T-helper 17 cell (primary cell): Measurements from ENCODE around the gene RALGAPA2. TPM values are rescaled to one million over a fixed set of nuclear protein-coding genes. Genes with fewer than 3 reads are reported as not detected.
A peak's percentile ranks its signal among the peaks of the same experiment; 100 is the strongest.

Experiments used
- ATAC-seq: fragments of 150-1000 bp; cut with Tn5 transposase; 2 replicates; pipeline ENCODE4 v1.10.0; 2021; ENCODE audit warnings: mild to moderate bottlenecking, moderate library complexity
- DNase-seq, 3 donors: peaks; one replicate each; pipeline versions ENCODE4 v3.0.0 to v3.0.0-alpha.2; 2020 to 2021
- H3K9me3 ChIP-seq: one replicate; pipeline ENCODE4 v1.7.0; 2013; ENCODE audit warnings: low read length, mild to moderate bottlenecking; ENCODE audit not compliant: control insufficient read depth, poor library complexity, severe bottlenecking
- H3K27ac Mint-ChIP-seq: one replicate; pipeline ENCODE4 v1.8.0; 2022; ENCODE audit warnings: mild to moderate bottlenecking, moderate library complexity, mixed read lengths
- H3K27me3 Mint-ChIP-seq: one replicate; pipeline ENCODE4 v1.8.0; 2022; ENCODE audit warnings: mixed read lengths
- H3K36me3 Mint-ChIP-seq: one replicate; pipeline ENCODE4 v1.8.0; 2022; ENCODE audit warnings: low read depth, mixed read lengths
- H3K4me1 Mint-ChIP-seq: one replicate; pipeline ENCODE4 v1.8.0; 2022; ENCODE audit warnings: mild to moderate bottlenecking, mixed read lengths
- H3K4me3 Mint-ChIP-seq: one replicate; pipeline ENCODE4 v1.8.0; 2022; ENCODE audit warnings: mild to moderate bottlenecking, moderate library complexity, mixed read lengths
- total RNA-seq, 4 donors: library from RNA in 2 of 4; stranded (reverse) in 2 of 4; gene quantifications; one replicate each; pipeline ENCODE4 v1.2.3 and lab custom pipeline; 2022 to 2026

RALGAPA2 gene
- total RNA-seq, 2 donors from 2014 or later = 27.8 to 29.5 TPM

GRCh38 chr20:20603339-20603990, 109.0 kb downstream of the RALGAPA2 start:
- no peaks in the 10 kb centered on the region for H3K27me3 Mint-ChIP-seq

GRCh38 chr20:20597966-20598365, 114.5 kb downstream of the RALGAPA2 start:
- peaks cover 4% of the 10 kb centered on the region for H3K36me3 Mint-ChIP-seq
- no peaks in the 10 kb centered on the region for H3K27me3 Mint-ChIP-seq
- no peak for ATAC-seq
- H3K9me3 ChIP-seq = no peaks in the 10 kb centered on the region
- H3K4me1 Mint-ChIP-seq = peaks cover 4% of the 10 kb centered on the region
- H3K4me3 Mint-ChIP-seq = no peak overlapping the region
- DNase-seq = no peak
- no peak overlapping the region for H3K27ac Mint-ChIP-seq

More at GRCh38 chr20:20603339-20603990, 109.0 kb downstream of the RALGAPA2 start:
- peaks cover 9% of the 10 kb centered on the region for H3K4me1 Mint-ChIP-seq
- no peak overlapping the region for H3K27ac Mint-ChIP-seq
- no peak for DNase-seq
- ATAC-seq = no peak
- no peaks in the 10 kb centered on the region for H3K9me3 ChIP-seq
- no peak overlapping the region for H3K4me3 Mint-ChIP-seq
- peaks cover 9% of the 10 kb centered on the region for H3K36me3 Mint-ChIP-seq

DNA sequence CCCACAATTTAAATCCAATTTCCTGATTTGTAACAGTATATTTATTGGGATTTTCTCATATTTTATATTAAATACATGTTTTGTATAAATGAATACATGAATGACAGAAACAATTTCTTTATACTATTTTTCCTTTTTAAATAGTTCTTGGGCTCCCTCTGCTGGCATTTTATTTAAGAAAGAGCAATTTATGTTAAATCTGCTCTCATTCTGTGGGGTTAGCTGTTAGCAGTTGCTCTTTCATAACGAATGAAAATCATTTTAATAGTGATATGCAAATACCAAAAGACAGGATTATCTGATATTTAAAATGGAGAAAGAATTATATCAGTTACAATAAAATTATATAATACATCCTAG, 118.3 kb downstream of the RALGAPA2 start:
- Mint-ChIP-seq H3K4me1 (peaks cover 10% of the 10 kb centered on the region), H3K36me3 (peaks cover 10% of the 10 kb centered on the region), H3K27ac (no peak overlapping the region), H3K27me3 (no peaks in the 10 kb centered on the region), H3K4me3 (no peak overlapping the region)
- no peak for ATAC-seq
- DNase-seq = no peak
- no peaks in the 10 kb centered on the region for H3K9me3 ChIP-seq

- ATAC-seq (no peak), DNase-seq (no peak)
- H3K4me3 Mint-ChIP-seq = no peak overlapping the region
- no peaks in the 10 kb centered on the region for H3K9me3 ChIP-seq
- H3K36me3 Mint-ChIP-seq = peaks cover 10% of the 10 kb centered on the region
- H3K27ac Mint-ChIP-seq = no peak overlapping the region
- H3K27me3 Mint-ChIP-seq = no peaks in the 10 kb centered on the region
- peaks cover 10% of the 10 kb centered on the region for H3K4me1 Mint-ChIP-seq
Measured at GRCh38 chr20:20593447-20594170, 118.8 kb downstream of the RALGAPA2 start.

DNA sequence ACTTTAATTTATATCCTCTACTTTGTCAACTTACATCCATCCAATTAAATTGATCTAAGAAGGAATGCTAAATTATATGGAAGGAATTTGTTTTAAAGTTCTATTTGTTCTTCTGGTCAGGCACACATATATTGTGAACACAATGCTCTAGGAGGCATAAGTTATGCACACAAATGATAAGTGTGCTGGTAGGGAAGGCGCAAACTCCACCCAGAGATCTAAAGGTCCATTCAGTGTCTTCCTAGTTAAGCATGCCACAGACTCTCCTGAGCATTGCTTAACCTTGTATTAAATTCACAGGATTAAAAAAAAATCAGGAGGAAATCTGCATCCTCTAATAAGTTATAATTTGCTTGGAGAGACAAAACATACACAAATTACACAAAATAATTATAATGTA, 127.3 kb downstream of the RALGAPA2 start:
- no peak overlapping the region for H3K27ac Mint-ChIP-seq
- no peak overlapping the region for H3K4me3 Mint-ChIP-seq
- H3K9me3 ChIP-seq = no peaks in the 10 kb centered on the region
- no peaks in the 10 kb centered on the region for H3K27me3 Mint-ChIP-seq
- peaks cover 5% of the 10 kb centered on the region for H3K4me1 Mint-ChIP-seq
- DNase-seq = no peak
- no peak for ATAC-seq
- peaks cover 24% of the 10 kb centered on the region for H3K36me3 Mint-ChIP-seq

DNA sequence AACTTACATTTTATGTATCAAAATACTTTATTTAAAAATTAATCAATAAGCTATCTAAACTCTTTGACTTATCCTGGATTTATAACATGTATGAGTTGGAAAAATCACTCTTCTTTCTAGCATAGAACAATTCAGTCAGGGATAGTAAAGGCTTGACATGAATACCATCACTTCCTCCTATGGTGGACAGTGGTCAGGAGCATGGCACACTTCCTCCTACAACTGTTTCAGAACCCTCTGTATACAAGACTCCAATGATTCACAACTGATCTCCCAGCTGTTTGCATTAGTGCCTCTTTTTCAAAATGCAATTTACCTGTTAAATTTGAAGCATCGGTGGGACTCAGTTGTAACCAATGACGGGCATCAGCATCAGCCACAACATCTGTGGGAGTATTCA, 129.7 kb downstream of the RALGAPA2 start:
- H3K27me3 Mint-ChIP-seq = no peaks in the 10 kb centered on the region
- no peaks in the 10 kb centered on the region for H3K9me3 ChIP-seq
- DNase-seq = no peak
- no peak overlapping the region for H3K27ac Mint-ChIP-seq
- H3K4me3 Mint-ChIP-seq = no peak overlapping the region
- H3K36me3 Mint-ChIP-seq = peaks cover 24% of the 10 kb centered on the region
- H3K4me1 Mint-ChIP-seq = peaks cover 3% of the 10 kb centered on the region
- ATAC-seq = no peak

DNA sequence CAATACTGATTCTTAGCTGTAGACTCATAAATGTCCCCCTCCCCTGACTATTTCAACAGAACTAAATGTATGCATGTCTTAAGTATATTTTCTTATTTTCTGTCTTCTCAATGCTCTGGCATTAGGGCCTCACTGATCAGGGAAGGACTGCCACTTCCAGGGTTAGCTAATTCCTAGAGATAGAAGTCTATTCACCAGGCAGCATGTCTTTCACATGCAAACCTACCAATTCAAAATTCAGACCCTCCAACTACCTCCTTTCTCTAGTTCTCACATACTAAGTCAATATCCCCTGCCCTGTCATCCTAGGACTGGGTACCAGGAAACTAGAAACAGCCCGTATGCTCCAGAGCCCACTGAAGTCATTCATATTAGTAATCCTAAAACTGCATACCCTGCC, 132.3 kb downstream of the RALGAPA2 start:
- H3K9me3 ChIP-seq = no peaks in the 10 kb centered on the region
- ATAC-seq (no peak), DNase-seq (no peak)
- H3K4me1 Mint-ChIP-seq = no peaks in the 10 kb centered on the region
- no peaks in the 10 kb centered on the region for H3K27me3 Mint-ChIP-seq
- H3K36me3 Mint-ChIP-seq = peaks cover 13% of the 10 kb centered on the region
- no peak overlapping the region for H3K4me3 Mint-ChIP-seq
- no peak overlapping the region for H3K27ac Mint-ChIP-seq

GRCh38 chr20:20578838-20579237, 133.6 kb downstream of the RALGAPA2 start:
- Mint-ChIP-seq H3K4me3 (no peak overlapping the region), H3K36me3 (peaks cover 21% of the 10 kb centered on the region), H3K27me3 (no peaks in the 10 kb centered on the region), H3K27ac (no peak overlapping the region), H3K4me1 (peaks cover 3% of the 10 kb centered on the region)
- no peaks in the 10 kb centered on the region for H3K9me3 ChIP-seq
- DNase-seq (no peak), ATAC-seq (no peak)

- DNase-seq = no peak
- H3K9me3 ChIP-seq = no peaks in the 10 kb centered on the region
- Mint-ChIP-seq H3K27ac (no peak overlapping the region), H3K4me3 (no peak overlapping the region), H3K36me3 (peaks cover 13% of the 10 kb centered on the region), H3K4me1 (peaks cover 4% of the 10 kb centered on the region), H3K27me3 (no peaks in the 10 kb centered on the region)
- no peak for ATAC-seq
Measured at GRCh38 chr20:20573797-20574196, 138.6 kb downstream of the RALGAPA2 start.

DNA sequence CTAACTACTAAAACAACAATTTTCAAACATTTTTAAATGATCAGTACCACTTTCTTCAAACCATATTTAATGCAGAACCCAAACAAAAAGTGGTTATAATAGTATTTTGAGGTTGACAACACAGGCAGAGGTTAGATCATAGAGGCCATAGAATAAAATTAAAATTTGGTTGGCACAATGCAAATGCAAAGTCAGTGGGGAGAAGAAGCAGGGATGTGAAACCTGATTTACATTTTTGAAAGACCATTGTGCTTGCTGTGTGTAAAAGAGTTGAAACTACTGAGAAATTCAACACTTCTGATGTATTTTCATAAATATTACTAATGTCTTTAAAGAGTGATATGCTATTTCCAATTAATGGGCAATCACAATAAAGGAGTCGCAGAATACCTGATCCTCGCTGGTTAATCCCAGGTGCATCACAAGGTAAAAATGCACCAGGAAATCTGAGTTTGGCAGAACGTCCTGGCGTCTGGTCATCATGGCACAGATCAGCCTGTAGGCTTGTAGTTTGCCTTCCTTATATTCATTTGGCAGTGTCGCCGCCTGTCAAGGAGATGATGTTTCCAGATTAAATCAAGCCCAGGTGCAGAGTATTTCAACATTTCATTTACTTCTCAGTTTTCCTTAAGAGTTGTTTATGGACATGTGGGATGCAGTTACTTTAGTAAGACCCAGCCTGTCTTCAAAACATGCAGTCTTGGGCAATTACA, 141.2 kb downstream of the RALGAPA2 start:
- Mint-ChIP-seq H3K27me3 (no peaks in the 10 kb centered on the region), H3K4me3 (no peak overlapping the region), H3K4me1 (peaks cover 7% of the 10 kb centered on the region), H3K27ac (peak overlapping the region; percentile 43), H3K36me3 (peaks cover 13% of the 10 kb centered on the region)
- no peaks in the 10 kb centered on the region for H3K9me3 ChIP-seq
- no peak for DNase-seq
- ATAC-seq = no peak

- no peak for DNase-seq
- ATAC-seq = peak; percentile 36
- H3K36me3 Mint-ChIP-seq = peaks cover 8% of the 10 kb centered on the region
- H3K4me3 Mint-ChIP-seq = no peak overlapping the region
- no peaks in the 10 kb centered on the region for H3K27me3 Mint-ChIP-seq
- H3K4me1 Mint-ChIP-seq = peaks cover 4% of the 10 kb centered on the region
- no peak overlapping the region for H3K27ac Mint-ChIP-seq
- no peaks in the 10 kb centered on the region for H3K9me3 ChIP-seq
Measured at GRCh38 chr20:20568604-20569205, 143.7 kb downstream of the RALGAPA2 start.

GRCh38 chr20:20567712-20568111, 144.7 kb downstream of the RALGAPA2 start:
- Mint-ChIP-seq H3K4me3 (no peak overlapping the region), H3K36me3 (peaks cover 11% of the 10 kb centered on the region), H3K27me3 (no peaks in the 10 kb centered on the region), H3K27ac (no peak overlapping the region), H3K4me1 (peaks cover 6% of the 10 kb centered on the region)
- no peak for ATAC-seq
- H3K9me3 ChIP-seq = no peaks in the 10 kb centered on the region
- no peak for DNase-seq

GRCh38 chr20:20566516-20566915, 145.9 kb downstream of the RALGAPA2 start:
- peaks cover 6% of the 10 kb centered on the region for H3K4me1 Mint-ChIP-seq
- peaks cover 9% of the 10 kb centered on the region for H3K36me3 Mint-ChIP-seq
- no peak overlapping the region for H3K4me3 Mint-ChIP-seq

More at GRCh38 chr20:20566516-20566915, 145.9 kb downstream of the RALGAPA2 start:
- H3K9me3 ChIP-seq = no peaks in the 10 kb centered on the region
- ATAC-seq = no peak
- Mint-ChIP-seq H3K27me3 (no peaks in the 10 kb centered on the region), H3K27ac (no peak overlapping the region)
- DNase-seq = no peak
